GM12892 (cell line): ENCODE data around the gene ZNF282.
"Not testable (repeated sequence)": the region's sequence is repeated elsewhere in the genome, so short reads cannot be mapped to it uniquely, and the experiment has no call there.

ENCODE experiments used
- POLR2A ChIP-seq: IDR thresholded peaks from 2 replicates; pipeline ENCODE4 v1.6.1; 2011; ENCODE audit warnings: low read depth, low read length, control low read depth
- POLR2AphosphoS5 ChIP-seq: IDR thresholded peaks from 2 replicates; pipeline ENCODE4 v1.6.1; 2011; ENCODE audit warnings: low read depth, low read length, control low read depth
- TAF1 ChIP-seq: IDR thresholded peaks from 2 replicates; pipeline ENCODE4 v1.6.1; 2011; ENCODE audit warnings: low read depth, mild to moderate bottlenecking, control low read depth, low read length, borderline replicate concordance

DNA sequence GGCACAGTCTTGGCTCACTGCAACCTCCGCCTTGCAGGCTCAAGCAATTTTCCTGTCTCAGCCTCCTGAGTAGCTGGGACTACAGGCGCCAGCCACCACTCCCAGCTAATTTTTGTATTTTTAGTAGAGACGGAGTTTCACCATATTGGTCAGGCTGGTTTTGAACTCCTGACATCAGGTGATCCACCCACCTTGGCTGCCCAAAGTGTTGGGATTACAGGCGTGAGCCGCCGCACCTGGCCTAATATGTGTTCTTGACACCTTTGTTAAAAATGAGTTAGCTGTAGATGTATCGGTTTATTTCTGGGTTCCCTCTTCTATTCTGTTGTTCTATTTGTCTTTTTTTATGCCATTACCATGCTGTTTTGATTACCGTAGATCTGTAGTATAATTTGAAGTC, 79.1 kb downstream of the ZNF282 start:
- TF ChIP-seq POLR2A, POLR2AphosphoS5, TAF1: not testable (repeated sequence)
